Anterior cingulate cortex (tissue), 58 donors: Measurements from ENCODE around the gene GPAT3.
"Not testable (repeated sequence)": the region's sequence is repeated elsewhere in the genome, so short reads cannot be mapped to it uniquely, and the experiment has no call there.

ENCODE experiments used
- DNase-seq, 58 donors: peaks; one replicate each; lab custom pipeline; 2025; lab: John Stamatoyannopoulos, UW

GPAT3 gene

DNA sequence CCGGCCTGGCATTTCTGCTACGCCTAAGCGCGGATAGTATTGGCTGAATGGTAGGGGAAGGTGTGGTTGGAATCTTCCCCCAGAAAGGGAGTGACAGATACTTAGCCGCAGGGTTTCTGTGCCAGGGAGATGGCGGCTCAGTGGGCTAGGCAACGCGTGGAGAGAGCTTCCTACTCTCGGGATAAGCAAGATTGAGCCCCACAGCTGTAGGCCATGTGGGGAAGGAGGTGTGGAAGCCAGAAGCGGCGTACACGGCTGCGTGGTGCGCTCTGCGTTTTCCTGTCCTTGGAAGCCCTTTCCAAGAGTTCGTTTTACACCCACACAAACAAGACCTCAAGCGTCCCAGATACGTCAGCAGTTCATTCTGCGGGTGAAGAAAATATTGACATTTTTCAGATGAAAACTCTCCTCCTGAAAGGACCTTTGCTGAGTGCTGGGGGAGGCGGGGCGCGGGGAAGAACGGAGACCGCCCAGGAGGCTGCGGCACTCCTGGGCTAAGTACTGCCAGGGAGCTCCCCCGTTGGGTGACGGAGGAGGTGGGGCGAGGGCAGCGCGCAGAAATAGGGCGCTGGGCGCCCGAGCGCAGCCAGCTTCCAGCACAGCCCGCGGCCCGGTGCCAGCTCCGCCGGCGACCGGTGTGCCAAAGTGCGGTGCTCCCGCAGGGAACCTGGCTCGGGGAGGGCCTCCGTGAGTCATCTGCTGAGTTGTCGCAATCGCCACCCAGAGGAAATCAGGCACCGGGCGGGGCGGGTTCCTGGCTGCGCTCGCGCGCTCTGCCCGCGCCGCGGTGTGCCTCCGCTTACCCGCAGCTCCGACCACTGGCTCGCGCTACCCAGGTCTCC, at the start of gene GPAT3:
GPAT3 (plus strand) TSS at position 589 of the 842 bp plus-strand sequence. CDS start 515 bp downstream, outside the sequence.
- peak in 51 of 58 donors; percentile 2 to 75 (median 26) for DNase-seq

DNA sequence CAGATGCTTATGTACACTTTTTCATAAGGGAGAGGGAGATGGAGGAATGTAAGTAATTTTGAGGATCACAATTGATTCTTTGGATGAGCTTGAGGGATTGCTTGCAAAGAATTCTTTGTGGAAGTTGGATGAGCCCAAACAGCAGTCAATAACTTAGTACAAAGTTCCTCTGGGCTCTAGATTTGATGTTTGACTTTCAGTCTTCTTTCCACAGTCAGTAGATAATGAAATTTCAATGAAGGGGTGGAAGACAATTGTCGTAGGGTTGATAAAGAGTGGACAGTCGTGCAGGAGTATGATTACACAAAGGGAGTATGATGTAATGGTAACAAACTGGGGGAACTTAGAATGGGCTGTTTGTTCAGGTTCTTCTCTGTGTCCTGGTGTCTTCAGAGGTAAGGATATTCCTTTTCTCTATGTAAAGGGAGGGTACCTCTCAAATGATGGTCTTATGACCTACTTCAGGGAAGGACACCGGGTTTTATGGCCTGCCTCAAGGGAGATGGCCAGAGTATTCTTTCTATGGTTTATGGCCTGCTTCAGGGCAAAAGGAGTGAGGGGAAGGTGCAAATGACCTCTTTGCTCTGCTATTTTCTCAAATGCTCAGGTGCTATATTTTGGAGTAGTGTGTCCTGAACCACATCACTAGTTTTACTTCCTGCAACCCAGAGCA, 49.3 kb upstream of the GPAT3 start:
- DNase-seq, result no peak

DNA sequence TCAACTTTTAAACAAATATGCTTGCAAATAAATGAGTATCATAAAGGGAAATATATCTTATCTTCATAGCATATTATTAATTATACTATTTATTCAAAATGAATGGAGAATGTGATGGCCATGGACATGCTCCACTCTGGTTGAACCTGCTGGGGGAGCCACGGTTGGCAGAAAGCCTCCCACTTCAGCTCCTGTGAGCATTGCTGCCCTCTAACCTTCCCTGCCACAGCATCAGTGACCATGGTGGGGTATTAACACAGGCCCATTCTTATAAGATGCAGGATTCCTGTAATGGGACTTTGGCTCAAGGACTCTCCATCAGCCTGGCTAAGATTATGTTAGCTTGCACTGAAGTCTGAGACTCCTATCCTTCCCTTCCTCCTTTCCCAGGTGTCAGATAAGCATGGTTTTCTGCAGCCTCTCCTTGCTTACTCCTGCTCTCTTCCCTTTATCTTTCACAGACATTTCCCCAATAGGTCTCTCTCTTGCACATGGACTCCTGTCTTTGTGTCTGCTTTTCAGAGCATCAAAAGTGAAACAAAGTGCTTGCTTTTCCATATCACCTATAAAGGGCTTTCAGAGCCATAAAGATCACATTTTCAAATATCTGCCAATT, 46.1 kb upstream of the GPAT3 start:
- no peak for DNase-seq

DNA sequence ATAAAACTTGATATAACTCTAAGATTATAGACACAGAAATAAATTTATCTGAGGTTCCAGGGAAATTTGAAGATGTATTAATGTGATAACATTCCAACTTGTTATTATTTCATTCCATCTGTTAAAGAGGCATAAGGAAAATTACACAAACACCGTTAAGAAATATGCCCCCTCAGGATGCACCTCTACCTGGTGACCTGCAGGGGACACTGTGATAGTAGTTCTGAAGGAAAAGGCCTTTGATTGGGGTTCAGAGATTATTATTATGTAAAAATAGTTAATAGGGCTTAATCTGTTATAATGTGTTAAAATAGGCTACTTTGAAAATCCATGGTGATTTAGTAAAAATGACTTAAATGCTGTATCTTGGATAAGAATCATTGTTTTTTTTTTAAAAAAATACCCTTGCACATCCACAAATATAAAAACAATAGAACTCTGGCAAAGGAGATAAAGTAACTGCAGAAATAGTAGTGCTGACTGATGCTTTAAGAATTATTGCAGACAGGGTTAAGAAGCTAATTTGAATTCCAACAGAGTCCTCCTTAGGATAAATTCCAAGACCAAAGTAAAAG, 44.9 kb upstream of the GPAT3 start:
- no peak for DNase-seq

DNA sequence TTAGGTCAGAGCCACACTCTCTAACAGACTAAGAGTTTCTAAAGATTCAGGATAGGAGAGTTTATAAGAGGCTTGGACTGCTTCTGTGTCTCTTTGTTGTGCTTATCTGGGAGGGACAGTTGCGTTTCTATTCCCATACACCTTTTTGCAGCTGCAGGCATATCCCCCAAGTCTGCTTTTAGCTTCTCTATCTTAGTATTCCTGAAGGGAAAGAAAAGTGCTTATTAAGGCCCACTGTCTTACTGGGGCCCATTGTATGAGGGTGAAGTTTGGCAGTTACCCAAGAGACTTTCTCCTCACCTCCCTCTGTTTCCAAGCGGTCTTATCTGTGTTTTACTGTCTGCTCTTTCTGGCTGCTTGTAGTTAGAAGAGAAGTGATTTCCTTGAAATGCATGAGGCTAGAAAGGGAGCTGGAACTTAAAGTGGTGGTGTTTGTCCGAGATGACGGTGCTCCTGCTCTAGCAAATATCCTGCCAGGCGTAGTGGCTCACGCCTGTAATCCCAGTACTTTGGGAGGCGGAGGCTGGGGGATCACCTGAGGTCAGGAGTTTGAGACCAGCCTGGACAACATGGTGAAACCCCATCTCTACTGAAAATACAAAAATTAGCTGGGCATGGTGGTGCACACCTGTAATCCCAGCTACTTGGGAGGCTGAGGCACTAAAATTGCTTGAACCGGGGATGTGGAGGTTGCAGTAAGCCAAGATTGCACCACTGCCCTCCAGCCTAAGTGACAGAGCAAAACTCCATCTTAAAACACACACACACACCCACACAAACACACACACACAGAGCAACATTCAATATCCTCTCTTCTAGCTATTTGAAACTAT, 39.6 kb upstream of the GPAT3 start:
- DNase-seq, result not testable (repeated sequence)

DNA sequence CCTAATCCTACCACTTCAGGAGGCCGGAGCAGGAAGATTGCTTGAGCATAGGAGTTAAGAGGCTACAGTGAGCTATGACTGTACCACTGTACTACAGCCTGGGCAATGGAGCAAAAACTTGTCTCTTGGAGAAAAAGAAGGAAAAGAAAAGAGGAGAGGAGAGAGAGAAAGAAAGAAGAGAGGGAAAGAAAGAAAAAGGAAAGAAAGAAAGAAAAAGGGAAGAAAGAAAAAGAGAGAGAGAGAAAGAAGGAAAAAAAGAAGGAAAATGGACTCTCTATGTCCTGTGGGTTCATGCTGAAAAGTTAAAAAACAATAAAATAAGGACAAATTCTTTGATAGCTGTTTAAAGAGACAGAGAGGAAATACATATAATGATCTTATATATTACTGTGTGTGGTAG, 37.7 kb upstream of the GPAT3 start:
- no peak for DNase-seq

DNA sequence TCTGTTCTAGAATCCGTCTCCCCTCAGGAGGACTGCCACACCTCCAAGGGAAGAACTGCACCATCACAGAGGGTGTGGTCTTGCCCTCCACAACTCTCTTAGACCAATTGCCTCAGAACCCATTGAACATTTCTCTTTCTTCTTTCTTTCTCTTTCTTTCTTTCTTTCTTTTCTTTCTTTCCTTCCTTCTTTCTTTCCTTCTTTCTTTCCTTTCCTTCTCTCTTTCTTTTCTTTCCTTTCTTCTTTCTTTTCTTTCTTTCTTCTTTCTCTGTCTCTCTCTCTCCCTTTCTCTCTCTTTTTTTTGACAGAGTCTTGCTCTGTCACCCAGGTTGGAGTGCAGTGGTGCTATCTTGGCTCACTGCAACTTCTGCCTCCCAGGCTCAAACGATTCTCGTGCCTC, 34.2 kb upstream of the GPAT3 start:
- DNase-seq, result not testable (repeated sequence)

DNA sequence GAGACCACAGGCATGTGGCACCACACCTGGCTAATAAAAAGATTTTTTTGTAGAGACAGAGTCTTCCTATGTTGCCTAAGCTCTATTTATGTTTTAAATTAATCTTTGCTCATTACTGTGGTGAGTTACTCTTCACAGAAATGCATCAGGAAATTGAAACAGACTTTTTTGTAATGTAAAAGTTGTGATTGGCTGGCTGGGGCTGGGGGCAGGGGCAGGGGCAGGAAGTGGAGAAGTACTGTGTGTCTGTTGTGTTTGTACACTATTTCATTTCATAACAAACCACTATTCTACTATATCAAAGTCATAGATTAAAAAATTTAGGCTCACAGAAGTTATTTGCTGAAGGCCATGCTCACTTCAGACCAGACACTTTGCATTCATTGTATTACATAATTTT, 31.9 kb upstream of the GPAT3 start:
- DNase-seq, result no peak

DNA sequence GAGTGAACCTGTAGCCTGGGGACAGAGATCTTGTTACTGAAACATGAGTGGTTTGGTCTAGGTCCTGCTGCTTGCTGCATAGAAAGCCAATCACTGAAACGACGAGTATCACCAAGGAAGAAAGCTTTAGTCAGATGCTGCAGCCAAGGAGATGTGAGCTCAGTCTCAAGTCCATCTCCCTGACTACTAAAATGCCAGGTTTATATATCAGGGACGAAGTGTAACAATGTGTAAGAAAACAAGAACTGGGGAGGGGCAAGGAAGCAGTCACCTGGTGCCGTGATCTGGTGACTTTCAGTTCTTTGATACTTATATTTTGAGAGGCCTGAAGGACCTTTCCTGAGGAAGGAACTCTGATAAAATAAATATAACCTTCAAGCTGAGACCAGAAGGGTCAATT, 31.4 kb upstream of the GPAT3 start:
- no peak for DNase-seq

DNA sequence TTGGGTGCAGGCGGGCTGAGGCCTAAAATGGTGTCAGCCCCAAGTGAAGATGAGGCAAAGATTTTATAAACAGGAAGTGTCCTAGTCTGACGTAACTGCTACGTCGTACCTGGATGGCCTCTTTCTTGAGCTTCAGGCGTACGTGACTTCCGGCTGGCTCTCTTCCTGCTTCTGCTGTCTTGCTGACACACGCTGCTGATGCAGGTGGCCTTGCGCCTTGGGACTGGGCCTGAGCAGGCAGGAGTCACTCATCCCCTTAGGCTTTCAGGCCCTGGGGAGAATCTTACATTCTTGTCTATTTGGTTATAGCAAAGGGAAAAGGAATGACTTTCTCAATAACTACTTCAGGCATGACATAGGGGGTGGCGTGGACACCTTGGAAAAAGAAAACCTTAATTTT, 30.9 kb upstream of the GPAT3 start:
- no peak for DNase-seq

DNA sequence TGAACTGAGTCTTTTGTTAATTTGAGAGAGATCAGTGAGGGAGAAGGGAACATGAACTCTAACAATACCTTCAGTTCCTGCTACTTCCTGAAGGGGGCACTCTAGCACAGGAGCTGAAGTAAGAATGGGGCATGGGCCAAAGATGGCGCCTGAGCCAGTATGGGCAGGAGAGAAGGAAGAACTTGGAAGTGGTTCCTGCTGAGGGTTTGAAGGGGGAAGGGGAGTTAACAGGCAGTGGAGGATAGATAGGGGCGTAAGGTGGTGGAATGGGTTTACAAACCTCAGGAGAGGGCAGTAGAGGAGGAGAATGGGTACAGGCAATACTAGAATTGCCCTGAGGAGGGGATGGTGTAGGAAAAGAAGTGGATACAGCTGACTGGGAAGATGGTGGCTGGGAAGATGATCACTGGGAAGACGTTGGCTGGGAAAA, 26.7 kb upstream of the GPAT3 start:
- DNase-seq, result peak in 1 of 58 donors; percentile 1

DNA sequence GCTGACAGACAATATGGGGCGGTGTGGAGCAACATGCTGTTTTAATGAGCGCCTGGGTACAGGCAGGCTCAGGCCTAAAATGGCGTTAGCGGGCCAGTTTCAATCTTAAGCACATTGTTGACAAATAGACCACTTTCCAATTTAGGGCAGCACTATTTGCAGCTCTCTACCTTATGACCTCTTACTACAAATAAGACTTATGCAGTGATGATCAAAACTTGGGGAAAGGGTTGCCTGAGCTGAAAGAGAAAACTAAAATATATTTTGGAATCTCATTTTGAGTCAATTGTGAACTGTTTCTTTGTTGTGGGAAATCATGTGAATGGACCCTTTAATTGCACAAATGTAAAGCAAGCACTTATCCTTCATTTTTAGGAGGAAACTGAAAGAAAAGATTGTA, 25.5 kb upstream of the GPAT3 start:
- no peak for DNase-seq

DNA sequence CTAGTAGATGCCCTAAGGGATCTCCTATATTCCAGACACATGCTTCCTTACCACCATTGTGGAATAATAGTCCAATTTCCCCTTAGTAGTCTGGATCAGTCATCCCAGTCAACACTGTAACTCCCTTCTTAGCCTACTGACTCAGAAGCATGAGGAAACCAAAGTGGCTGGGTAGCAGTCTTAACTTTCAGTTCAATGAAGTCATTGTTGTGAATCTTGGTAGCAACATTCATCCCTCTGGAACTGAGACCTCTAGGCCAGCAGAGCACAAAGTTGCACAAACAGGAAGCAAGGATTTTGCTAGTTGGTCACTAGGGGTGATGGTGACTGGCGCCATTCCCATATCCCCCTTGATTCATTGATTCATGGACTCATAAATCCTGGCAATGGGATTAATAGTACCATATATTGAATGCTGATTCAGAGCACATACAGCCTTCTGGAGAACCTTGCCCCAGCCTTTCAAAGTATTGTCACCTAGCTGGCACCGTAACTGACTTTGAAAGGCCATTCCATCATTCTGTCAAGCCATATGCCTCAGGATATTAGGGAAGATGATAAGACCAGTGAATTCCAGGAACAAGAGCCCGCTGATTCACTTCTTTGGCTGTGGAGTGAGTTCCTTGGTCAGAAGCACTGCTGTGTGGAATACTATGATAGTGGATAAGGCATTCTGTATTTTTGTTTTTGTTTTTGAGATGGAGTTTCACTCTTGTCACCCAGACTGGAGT, 19.7 kb upstream of the GPAT3 start:
- no peak for DNase-seq

DNA sequence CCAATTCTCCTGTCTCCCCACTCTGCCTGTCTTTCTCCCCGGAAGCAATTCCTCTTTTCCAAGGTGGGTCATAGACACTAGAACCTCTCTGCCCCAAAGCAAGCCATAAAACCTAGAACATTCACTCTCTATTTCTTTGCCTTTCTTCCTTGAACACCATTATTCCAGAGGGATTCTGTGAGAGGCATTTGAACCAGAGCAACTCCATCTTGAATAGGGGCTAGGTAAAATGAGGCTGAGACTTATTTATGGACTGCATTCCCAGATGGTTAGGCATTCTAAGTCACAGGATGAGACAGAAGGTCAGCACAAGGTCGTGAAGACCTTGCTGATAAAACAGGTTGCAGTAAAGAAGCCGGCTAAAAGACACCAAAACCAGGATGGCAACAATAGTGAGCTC, 13.7 kb upstream of the GPAT3 start:
- no peak for DNase-seq

DNA sequence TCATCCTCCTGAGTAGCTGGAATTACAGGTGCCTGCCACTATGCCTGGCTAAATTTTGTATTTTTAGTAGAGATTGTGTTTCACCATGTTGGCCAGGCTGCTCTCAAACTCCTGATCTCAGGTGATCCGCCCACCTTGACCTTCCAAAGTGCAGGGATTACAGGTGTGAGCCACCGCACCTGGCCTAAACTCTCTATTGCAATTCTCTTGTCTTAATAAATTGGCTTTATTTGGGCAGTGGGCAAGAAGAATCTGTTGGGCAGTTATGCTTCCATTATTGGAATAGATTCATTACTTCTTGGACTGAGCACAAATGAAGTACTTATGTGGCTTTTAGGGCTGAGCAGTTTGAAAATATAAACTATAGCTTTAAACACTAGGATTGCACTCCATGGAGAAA, 8.2 kb upstream of the GPAT3 start:
- no peak for DNase-seq

DNA sequence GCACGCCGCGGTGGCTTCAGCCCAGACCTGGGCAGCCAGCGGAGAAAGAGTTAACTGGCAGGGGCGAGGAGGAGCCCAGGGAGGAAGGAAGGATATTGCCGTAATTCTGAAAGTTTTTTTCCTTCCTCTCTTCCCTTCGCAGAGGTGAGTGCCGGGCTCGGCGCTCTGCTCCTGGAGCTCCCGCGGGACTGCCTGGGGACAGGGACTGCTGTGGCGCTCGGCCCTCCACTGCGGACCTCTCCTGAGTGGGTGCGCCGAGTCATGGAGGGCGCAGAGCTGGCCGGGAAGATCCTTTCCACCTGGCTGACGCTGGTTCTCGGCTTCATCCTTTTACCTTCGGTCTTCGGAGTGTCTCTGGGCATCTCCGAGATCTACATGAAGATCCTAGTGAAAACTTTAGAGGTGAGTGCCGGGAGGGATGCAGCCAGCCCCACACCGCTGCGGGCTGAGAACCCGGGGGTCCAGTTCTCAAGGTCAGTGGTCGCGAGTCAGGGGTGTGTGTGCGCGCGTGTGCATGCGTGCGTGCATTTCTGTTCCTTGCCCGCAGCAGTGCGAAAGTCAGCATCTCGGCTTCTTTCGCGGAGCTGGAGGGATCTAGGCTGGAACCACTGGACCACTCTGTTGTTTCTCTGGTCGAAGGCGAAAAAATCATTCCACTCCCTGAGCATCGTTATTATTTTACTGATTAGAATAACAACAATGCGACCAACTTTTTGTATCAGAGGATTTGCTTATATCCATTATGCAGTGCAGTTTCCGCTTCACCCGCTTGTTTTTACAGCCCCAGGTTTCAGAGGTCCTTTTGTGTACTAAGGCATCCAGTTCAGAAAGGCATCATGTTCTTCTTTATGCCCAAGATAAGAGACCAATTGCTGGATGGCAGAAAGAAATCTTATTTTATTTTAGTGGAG, 709 bp downstream of the GPAT3 start:
- peak in 12 of 58 donors; percentile 8 to 72 (median 31) for DNase-seq

DNA sequence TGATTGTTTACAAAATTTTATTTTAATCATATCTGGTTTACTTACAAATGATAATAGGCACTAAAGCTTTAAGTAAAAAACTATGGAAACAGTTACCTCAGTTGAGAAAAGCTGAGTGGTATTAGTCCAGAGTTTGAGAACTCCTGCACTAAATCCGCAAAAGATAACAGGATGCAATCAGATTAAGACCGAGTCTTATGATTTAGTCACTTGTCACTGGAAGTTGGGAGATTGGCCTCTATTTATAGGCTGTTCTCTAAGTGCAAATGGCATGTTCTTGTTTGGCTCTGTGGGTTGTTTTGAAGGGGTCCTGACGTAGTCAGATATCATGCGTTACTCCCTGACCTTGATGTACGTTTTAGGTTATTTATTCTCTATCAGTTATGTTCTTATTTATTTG, 6.3 kb downstream of the GPAT3 start:
- DNase-seq, result no peak

DNA sequence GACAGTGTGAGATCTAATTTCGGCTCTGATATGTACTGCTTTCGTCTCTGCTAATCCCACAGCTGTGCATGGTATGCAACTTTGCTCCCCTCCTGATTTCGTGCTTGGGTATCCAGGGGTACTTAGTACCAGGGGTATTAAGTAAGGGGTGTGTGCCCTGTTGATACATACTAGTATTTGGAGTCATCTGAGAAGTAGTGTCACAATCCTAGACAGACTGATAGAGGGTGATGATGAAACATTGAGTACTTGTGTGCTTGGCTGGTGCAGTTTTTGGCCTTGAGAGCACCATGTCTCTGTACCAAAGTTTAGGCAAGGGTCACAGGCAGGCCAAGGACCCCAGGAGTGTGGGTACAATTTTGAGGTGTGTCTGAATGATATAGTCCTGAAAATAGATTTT, 10.9 kb downstream of the GPAT3 start:
- DNase-seq, result no peak
